Measurements from ENCODE around the gene CEP19. TPM values are rescaled to one million over a fixed set of nuclear protein-coding genes. Genes with fewer than 3 reads are reported as not detected.

The CEP19 gene
- total RNA-seq, 1 donor from 2014 or later, result 0.62 TPM

DNA sequence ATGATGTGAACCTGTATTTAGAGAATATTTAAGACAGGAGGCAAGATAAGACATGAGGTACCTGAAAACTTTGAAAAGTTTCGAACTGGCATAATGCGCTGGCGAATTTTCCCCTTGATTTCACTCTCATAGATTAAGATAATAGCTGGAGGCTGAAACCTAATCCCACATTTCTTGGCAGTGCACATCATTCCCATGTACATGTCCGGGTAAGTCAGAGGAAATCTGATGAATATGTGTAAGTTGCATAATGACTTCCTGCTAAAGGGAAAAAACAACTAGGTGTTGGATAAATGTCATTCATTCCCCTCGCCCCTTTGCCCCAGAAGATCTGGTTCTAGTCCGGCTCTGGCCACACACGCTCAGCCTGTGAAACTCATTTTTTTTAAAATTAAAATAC, 3.6 kb downstream of the CEP19 start:
- DNase-seq (ENCODE audit: low spot score), result no peak

DNA sequence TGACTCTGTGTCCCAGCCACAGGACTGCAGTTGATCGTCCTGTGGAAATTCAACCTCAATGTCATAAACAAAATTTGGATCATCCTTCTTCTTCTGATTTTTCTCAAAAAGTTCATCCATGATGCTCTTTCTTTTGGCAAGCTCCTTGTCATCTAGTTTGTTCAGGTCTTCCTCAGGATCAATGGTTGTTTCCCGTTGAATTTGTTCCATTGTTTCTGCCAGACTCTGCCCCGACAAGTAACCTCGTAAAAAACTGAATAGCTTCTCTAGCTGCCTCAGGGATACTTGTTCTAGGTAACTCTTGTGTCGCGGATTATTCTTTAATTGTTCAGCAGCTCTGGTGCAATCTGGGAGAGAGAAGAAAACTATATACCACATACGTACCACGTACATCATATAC, 4.5 kb downstream of the CEP19 start:
- DNase-seq (ENCODE audit: low spot score), result no peak

DNA sequence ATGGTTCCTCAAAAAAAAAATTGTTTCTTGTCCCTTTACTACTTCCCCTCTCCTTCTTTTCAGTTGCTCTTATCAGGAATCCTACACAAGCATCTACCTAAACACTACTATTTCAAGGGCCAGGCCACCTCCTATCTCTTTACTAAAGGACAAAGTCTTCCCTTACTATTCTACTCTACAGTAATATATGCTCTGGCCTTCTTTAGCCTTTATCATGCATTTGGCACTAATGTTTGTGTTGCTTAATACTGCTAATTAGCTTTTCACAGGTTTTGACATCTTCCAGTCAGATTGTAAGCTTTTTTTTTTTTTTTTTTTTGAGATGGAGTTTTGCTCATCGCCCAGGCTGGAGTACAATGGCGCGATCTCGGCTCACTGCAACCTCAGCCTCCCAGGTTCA, 5.3 kb downstream of the CEP19 start:
- no peak for DNase-seq (ENCODE audit: low spot score)

DNA sequence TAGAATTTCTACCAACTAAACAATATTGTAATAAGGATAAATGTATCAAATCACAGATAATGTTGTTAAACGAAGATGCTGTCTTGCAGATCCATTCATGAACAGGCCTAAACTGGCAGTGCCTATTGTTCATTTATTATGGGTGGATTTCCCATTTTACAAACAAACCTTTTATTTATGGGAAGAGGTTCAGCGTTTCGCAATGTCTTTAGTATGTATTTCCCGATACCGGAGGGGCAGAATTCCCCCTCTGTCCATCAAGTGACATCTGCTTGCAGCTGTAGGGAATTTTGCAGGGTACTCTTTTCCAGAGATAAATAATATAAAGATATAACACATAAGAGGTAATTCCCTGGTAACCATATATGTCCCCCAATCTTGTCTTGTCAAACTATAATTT, 5.7 kb downstream of the CEP19 start:
- no peak for DNase-seq (ENCODE audit: low spot score)

DNA sequence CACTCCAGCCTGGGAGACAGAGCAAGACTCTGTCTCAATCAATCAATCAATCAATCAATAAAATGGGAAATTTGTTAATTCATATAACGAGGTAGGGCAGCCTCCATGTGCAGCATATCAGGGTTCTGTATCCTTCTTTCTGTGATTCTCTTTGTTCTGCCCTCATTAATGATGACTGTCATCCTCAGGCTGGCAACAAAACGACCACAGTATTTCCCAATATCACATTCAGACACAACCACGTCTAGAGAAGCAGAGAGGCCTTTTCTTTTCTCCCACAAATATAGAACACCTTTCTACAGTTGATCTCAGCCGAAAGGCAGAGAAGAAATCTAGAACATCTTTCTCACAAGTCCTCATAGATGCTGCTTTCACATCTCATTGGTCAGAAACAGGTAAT, 11.2 kb downstream of the CEP19 start:
- no peak for DNase-seq (ENCODE audit: low spot score)

DNA sequence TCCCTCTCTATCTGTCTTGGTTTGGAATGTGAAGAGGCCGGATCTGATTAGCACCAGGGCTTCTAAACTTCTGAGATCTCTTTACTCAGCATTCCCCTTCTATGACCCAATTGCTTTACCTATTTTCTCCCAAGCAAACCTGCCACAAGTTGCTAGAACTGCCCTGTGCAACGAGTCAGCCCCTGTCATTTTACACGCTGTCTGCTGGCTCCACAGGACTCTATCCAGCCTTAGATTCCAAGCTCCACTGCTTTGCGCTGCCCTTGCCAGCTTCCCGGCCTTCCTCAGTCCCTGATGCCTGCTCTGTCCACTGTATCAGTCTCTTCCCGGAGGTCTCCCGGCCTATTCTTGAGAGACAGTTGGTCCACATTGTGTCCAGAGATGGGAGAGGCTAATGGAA, 12.3 kb downstream of the CEP19 start:
- no peak for DNase-seq (ENCODE audit: low spot score)

DNA sequence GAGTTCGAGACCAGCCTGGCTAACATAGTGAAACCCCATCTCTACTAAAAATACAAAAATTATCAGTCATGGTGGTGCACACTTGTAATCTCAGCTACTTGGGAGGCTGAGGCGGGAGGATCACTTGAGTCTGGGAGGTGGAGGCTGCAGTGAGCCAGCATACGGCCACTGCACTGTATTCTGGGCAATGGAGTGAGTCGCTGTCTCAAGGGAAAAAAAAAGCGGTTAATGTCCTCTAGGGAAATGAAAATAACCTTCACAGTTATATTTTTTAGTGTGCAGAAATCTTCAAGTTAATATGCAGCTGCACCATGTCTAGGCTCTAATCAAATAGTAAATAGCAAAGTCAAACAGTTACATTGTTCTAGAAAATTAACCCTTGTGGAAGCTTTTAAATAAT, 14.8 kb downstream of the CEP19 start:
- no peak for DNase-seq (ENCODE audit: low spot score)

DNA sequence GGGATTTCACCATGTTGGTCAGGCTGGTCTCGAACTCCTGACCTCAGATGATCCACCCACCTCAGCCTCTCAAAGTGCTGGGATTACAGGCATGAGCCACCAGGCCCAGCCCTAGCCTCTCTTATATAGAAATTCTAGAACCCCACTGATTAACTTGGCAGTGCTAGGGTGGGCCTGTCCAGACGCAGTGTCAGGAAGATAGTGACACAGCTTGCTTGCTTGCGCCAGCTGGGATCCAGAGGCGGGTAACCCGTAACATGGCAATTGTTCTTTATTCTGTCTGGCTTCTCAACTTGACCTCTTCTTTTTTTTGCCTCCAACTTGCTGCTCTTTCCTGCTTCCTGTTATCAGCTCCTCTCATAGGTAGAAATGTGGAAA, 16.2 kb downstream of the CEP19 start:
- DNase-seq (ENCODE audit: low spot score), result no peak

DNA sequence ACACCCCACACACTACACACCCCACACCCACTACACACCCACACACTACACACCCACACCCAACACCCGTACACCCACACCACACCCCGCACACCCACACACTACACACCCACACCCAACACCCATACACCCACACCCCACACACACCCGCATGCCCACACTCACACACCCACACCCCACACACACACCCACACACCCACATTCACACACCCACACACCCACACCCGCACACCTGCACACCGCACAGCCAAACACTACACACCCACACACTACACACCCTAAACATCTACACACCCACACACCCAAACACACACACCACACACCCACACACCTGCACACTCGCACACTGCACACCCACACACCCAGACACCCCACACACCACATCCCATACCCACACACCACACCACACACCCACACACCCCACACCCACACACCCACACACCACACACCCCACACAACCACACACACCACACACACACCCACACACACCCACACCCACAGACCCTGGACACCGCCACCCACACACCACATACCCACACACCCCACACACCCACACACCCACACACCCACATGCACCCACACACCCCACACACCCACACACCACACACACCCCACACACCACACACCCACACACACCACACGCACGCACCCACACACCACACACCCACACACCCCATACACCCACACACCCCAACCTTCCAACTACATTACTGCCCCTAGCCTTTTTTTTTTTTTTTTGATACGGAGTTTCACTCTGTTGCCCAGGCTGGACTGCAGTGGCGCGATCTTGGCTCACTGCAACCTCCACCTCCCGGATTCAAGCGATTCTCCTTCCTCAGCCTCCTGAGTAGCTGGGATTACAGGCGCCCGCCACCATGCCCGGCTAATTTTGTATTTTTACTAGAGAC, 16.9 kb downstream of the CEP19 start:
- DNase-seq (ENCODE audit: low spot score), result no peak

DNA sequence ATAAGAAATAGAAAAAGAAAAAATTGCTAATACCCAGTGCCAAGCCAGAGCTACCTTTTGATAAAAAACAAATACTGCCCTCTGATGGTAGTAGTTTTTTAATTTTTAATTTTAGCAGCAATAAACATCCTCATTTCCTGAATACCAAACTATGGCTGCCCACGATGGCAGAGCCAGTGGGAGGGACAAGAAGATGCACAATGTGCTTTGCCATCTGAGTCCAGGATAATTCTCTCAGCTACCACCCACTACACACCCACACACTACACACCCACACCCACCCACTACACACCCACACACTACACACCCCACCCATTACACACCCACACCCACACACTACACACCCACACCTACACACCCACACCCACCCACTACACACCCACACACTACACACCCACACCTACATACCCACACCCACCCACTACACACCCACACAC, 17.8 kb downstream of the CEP19 start:
- DNase-seq (ENCODE audit: low spot score), result no peak

DNA sequence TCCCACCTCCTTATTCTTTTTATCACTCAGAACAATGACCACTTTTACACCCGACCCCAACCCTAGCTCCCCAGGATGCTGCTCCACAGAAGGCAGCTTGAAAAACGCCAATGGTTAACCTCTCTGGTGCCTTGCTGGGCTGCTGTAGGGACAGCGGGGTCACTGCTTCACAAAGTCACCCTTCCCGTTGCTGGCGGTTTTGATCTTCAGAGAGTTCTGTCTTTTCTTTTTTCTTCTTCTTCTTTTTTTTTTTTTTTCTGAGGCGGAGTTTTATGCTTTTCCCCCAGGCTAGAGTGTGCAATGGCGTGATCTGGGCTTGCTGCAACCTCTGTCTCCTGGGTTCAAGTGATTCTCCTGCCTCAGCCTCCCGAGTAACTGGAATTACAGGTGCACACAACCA, 20.7 kb downstream of the CEP19 start:
- DNase-seq (ENCODE audit: low spot score), result no peak

DNA sequence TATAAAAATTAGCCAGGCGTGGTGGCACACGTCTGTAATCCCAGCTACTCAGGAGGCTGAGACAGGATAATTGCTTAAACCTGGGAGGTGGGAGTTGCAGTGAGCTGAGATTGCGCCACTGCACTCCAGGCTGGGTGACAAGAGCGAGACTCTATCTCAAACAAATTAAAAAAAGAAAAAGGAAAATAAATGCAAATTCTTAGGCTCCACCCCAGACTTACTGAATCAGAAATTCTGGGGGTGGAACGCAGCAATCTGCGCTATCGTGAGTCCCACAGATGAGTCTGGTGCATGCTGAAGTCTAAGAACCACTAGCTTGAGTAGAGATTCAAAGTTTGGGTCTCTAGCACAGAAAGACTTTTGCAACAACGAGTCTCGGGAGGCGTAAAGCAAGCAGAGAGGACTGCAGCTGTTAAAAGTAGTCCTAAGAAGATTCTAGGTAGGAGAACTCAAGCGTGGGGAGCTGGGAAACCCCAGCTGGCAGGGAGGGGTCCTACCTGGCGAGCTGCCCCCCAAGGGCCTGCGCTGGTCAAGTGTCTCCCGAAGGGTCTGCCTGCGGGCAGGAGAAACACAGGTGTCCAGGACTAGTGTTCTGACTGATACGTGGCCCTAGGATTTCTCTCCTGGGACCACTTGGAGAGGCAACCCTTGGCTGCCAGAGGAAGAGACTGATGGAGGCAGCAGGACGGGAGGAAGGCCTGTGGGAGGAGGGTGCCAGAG, 21.9 kb downstream of the CEP19 start:
- DNase-seq (ENCODE audit: low spot score), result no peak

DNA sequence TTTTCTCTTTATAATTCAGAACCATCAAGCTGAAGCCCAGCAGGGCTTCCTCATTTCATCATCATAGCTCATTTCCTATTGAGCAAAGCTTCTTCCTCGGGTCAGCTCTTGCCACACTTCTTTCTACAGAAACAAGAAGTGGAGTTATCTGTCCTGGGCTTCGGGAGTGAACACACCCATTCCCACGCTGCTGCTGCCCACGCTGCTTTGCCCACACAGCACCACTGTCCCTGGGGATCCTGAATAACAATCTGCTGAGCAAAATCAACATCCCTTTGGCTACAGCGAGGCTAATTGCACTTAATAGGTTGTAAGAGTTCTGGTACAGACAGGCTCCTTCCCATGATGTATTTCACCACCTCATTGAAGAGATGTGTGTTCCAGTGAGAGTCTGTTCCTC, 23.7 kb downstream of the CEP19 start:
- no peak for DNase-seq (ENCODE audit: low spot score)

DNA sequence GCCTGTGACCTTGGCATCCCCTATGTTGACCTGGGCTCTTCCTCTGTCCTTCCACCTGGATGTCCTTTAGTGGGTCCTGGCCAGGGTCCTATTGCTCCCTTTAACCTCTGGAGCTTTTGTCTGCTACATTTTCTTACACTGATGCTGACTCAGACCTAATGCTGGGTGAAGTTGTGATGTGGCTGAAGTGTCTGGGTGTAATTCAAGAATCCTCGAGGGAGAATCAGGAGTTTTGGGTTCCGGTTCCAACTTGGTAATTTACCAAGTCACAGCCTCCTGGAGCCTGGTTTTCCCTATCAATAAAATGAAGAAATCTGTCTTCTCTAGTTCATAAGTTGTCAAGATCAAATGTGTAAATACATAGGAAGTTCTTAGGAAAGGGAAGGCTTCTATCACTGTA, 25.6 kb downstream of the CEP19 start:
- DNase-seq (ENCODE audit: low spot score), result no peak

DNA sequence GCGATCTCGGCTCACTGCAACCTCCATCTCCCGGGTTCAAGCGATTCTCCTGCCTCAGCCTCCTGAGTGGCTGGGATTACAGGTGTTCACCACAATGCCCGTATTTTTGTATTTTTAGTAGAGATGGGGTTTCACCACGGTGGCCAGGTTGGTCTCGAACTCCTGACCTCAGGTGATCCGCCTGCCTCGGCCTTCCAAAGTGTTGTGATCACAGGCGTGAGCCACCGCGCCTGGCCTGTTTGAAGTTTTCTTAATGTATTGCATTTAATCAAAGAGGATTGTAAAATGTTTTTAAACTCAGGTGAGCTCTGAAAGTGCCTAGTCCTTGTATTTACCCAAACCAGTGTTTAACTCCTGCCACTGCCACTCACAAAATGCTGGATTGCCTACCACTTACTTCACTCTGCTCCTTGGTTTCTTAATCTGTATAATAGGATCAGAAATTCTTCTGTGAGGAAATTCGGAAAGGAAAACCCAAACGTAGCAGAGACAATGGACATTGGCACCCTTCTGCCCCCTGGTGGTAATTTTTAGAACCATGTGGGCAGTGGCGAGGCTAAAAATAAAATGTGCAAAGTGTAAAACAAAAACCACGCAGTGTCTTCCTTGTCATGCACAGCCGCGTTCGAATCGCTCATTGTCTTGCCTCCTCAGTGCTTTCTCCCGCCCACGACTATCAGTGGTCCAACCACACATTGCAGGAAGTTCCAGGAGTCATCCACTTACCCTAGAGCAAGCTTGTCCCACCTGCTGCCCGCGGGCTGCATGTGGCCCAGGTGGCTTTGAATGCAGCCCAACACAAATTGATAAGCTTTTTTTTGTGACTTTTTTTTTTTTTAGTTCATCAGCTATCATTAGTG, 27.3 kb downstream of the CEP19 start:
- DNase-seq (ENCODE audit: low spot score), result peak; percentile 74

DNA sequence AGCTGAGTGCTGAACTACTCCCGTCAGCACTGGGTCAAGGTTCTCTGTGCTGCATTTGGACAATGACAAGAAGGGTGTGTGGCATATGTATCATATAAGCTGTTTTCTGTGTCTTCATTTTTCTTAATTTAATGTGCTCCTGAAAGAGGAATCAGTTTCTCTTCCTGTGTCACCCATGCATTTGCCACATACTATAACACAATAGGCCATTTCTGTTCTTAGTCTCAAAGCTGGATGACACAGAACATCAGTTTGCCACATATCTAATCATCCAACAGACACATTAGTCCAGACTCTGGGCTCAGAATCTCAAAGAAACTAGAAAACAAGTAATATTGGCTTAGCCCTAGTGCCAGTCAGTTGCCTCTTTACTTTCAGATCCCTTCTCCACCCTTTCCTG, 34.1 kb downstream of the CEP19 start:
- no peak for DNase-seq (ENCODE audit: low spot score)

DNA sequence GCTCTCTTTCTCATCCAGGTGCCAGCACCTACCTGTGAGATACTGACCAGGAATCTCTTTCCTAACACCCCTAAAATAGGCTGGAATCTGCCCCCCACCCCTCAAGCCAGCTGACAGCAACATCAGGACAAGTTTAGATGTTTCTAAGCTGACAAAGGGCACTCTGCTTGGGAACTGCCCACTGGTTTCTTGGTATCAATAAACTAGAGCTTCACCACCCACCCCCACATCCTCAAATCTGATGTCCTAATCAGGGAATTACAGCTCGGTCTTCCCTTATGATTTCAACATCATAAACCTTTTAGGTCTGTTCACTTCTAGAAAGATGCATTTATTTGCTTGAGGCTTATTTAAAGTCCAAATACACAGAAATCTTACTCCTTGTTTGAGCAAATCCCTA, 34.7 kb downstream of the CEP19 start:
- DNase-seq (ENCODE audit: low spot score), result no peak

DNA sequence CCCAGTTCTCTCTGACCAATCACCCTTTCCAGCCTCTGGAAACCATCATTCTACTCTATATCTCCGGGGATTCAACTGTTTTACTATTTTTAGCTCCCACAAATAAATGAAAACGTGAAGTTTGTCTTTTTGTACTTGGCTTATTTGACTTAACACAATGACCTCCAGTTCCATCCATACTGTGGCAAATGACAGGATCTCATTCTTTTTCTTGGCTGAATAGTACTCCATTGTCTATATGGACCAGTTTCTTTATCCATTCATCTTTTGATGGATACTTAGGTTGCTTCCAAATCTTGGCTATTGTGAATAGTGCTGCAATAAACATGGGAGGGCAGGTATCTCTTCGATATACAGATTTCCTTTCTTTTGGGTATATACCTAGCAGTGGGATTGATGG, 38.4 kb downstream of the CEP19 start:
- DNase-seq (ENCODE audit: low spot score), result no peak

DNA sequence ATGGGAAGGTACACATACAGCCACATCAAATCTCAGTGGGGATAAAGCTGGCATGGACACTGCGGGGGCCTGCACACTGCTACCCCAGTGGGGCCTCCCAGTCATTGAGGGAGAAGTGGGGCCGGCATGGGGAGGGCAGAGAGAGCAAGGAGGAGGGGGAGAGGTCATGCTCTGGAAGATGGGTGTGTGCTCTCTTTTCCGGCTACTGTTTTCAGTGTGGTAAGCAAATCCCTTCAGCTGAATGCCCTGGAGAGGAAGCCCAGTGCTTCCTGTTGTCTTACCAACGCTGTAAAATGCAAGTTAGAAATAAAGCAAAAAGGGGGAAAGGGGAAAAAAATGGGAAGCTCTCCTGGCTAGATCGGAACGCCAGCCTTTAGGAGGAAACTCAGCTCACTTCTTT, 41.7 kb downstream of the CEP19 start:
- no peak for DNase-seq (ENCODE audit: low spot score)

DNA sequence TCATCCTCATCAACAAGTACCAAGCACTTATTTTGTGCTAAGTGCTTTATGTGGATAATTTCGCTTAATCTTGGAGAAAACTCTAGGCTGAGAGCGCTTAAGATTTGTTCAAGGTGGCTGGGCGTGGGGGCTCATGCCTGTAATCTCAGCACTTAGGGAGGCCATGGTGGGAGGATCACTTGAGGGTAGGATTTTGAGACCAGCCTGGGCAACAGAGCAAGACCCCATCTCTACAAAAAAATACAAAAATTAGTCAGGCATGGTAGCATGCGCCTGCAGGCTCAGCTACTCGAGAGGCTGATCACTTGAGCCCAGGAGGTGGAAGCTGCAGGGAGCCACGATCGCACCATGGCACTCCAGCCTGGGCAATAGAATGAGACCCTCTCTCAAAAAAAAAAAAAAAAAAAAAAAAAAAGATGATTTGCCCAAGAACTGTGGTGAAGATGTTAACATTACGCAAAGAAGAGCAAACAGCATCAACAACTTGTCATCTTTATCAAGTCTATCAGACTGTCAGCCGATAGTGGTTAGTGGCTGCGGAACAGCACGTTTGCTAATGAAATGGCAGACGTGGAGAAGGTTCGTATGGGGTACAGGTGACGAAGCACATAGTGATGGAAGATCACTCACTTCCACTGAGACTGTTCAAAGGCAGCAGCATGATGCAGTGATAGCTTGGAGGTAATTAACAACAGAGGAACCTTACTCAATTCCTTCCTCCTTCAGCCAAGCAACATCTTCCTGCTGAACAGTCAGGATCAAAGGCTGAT, 44.8 kb downstream of the CEP19 start:
- no peak for DNase-seq (ENCODE audit: low spot score)

DNA sequence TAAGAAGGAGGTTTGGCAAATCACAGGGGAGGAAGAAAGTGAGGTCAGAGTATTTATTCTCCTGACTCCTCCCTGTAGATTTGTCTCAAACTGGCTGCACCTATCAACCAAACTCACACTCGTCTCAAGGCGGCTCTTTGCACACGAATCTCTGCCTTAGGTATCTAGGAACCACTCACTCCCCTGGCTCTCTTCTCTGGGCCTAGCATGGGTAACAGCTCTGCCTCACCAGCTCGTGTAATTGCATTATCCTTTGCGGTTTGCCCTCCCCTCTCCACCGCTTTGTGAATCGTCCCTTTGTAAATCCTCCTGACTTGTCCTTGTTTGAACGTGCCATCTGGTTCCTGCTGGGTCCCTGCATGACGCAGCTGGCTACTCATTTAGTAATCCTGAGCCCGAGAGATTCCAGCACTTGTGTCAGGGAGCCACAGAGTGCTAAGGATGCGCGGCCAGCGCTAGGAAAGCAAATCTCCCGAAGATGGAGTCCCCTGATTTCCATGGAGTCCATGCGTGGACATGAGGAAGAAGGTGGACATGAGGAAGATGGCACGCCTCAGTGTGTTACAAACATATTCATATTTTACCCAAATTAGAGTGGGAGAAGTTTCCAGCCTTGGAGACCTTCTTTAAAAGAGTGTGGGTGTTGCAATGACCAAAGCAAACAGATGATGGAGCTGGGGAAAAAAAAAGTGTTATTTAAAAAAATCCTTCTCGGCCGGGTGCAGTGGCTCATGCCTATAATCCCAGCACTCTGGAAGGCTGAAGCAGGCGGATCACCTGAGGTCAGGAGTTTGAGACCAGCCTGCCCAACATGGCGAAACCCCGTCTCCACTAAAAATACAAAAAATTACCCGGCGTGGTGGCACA, 45.8 kb downstream of the CEP19 start:
- DNase-seq (ENCODE audit: low spot score), result no peak

Measured in ureter (tissue), 1 donor.